Thymus (tissue), 11 donors: ENCODE measurements around the gene ABHD16A. TPM values are rescaled to one million over a fixed set of nuclear protein-coding genes. Genes with fewer than 3 reads are reported as not detected.

Experiments used
- DNase-seq, 9 donors: peaks; one replicate each; pipeline ENCODE4 v3.0.0-alpha.2; 2013; ENCODE audit warnings: low spot score in 9 of 9, low read depth in 6 of 9, missing footprints in 1 of 9
- H3K27ac ChIP-seq, 2 donors: one replicate each; pipeline ENCODE4 v1.5.1; 2013; ENCODE audit warnings: control low read depth in 1 of 2, low read depth in 1 of 2, low read length in 1 of 2, mild to moderate bottlenecking in 1 of 2, moderate library complexity in 1 of 2
- H3K27me3 ChIP-seq, 2 donors: one replicate each; pipeline ENCODE4 v1.5.1; 2013; ENCODE audit warnings: low read length in 1 of 2; ENCODE audit not compliant: control insufficient read depth in 2 of 2, insufficient read depth in 1 of 2
- H3K36me3 ChIP-seq, 2 donors: one replicate each; pipeline ENCODE4 v1.5.1; 2013; ENCODE audit warnings: low read length in 1 of 2, mild to moderate bottlenecking in 1 of 2, moderate library complexity in 1 of 2; ENCODE audit not compliant: control insufficient read depth in 2 of 2, insufficient read depth in 2 of 2
- H3K4me1 ChIP-seq, 2 donors: one replicate each; pipeline ENCODE4 v1.5.1; 2013; ENCODE audit warnings: low read length in 2 of 2; ENCODE audit not compliant: control insufficient read depth in 2 of 2, insufficient read depth in 2 of 2
- H3K4me3 ChIP-seq, 2 donors: one replicate each; pipeline ENCODE4 v1.5.1; 2013; ENCODE audit warnings: low read length in 2 of 2, control low read depth in 1 of 2, mild to moderate bottlenecking in 1 of 2
- H3K9me3 ChIP-seq, 2 donors: one replicate each; pipeline ENCODE4 v1.5.1; 2013; ENCODE audit warnings: low read length in 1 of 2, mild to moderate bottlenecking in 1 of 2; ENCODE audit not compliant: control insufficient read depth in 2 of 2, insufficient read depth in 1 of 2
- WGBS: extraction: QIAGEN DNeasy Blood & Tissue Kit; methylation state at CpG from one replicate; pipeline ENCODE4 v1.1.7; 2013; 5-methylcytosine and 5-hydroxymethylcytosine counted together
- polyA plus RNA-seq: library from polyadenylated mRNA; stranded (reverse); fragments of 200-250 nt; gene quantifications from one replicate; pipeline ENCODE4 v1.2.3, GENCODE V29; 2013
- total RNA-seq: library from RNA; stranded (reverse); fragments of 120-200 nt; gene quantifications from one replicate; pipeline ENCODE4 v1.2.4, GENCODE V29; 2013
- donor health status: healthy.

ABHD16A gene
- total and polyA plus RNA-seq, 2 donors: 50.0 to 51.3 TPM

DNA sequence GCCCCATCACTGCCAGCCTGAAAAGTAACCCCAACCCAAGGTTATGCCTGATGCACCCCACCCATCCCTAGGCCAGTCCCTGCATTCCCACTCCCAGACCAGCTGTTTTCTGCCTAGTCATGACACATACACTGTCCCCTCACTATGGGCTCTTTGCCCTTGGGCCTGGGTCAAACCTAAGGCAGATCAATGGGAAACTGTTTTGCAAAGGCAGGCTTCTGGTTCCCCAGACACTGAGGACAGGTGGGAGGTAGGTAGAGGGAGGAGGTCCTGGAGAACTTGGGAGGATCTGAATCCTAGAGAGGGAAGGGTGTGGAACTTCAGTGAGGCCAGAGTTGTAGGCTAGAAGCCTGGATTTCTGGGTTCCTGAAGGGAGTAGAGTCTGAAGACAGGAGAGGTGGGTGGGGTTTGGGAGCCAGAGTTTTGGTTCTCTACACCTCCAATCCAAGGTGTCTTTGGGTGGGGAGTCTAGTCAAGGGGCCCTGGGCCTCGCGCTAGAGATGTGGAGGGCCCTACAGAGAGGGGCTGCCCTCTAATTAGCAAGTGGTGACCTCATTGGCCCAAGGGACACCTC, 31.2 kb upstream of the ABHD16A start:
- Histone ChIP-seq H3K9me3 (no peaks in the 10 kb centered on the region), H3K4me3 (peak overlapping the region; percentile 61 to 86), H3K4me1 (peaks cover 29 to 65% of the 10 kb centered on the region in 2 donors), H3K27me3 (no peaks in the 10 kb centered on the region), H3K36me3 (peaks cover 23 to 38% of the 10 kb centered on the region in 2 donors), H3K27ac (peak overlapping the region; percentile 91 to 99)
- DNase-seq: no peak
- 35% methylated on average over 2 of the region's 2 CpGs for WGBS

DNA sequence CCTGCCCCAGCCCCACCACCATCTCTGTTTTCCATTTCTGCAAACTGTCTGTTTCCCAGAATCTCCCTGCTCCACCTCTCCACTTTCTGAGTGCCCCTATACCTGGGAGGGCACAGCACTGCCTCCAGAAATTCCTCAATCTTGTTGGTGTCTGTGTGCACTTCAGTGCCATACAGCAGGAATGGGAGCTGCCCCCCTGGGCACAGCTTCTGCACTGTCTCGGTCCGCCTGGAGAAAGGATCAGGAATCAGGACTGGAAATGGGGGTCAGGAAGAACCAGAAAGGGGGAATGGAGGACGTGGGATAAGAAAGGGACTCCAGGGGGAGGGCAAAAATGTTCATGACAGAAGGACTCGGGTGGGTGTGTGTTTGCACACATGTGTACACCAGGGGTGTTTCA, 30.6 kb upstream of the ABHD16A start:
- 96% methylated on average over 4 of the region's 4 CpGs for WGBS
- H3K27me3 ChIP-seq: no peaks in the 10 kb centered on the region
- peaks cover 23 to 38% of the 10 kb centered on the region in 2 donors for H3K36me3 ChIP-seq
- no peak overlapping the region for H3K27ac ChIP-seq
- no peaks in the 10 kb centered on the region for H3K9me3 ChIP-seq
- H3K4me3 ChIP-seq: no peak overlapping the region
- H3K4me1 ChIP-seq: peaks cover 25 to 65% of the 10 kb centered on the region in 2 donors
- DNase-seq: no peak

- H3K4me1 ChIP-seq: peaks cover 31 to 65% of the 10 kb centered on the region in 2 donors
- no peak overlapping the region for H3K27ac ChIP-seq
- no peaks in the 10 kb centered on the region for H3K9me3 ChIP-seq
- no peak overlapping the region for H3K4me3 ChIP-seq
- DNase-seq: no peak
- no peaks in the 10 kb centered on the region for H3K27me3 ChIP-seq
- H3K36me3 ChIP-seq: peaks cover 23 to 38% of the 10 kb centered on the region in 2 donors
- WGBS: 93% methylated on average over 3 of the region's 3 CpGs
Measured at GRCh38 chr6:31732029-31732428, 28.9 kb upstream of the ABHD16A start.

DNA sequence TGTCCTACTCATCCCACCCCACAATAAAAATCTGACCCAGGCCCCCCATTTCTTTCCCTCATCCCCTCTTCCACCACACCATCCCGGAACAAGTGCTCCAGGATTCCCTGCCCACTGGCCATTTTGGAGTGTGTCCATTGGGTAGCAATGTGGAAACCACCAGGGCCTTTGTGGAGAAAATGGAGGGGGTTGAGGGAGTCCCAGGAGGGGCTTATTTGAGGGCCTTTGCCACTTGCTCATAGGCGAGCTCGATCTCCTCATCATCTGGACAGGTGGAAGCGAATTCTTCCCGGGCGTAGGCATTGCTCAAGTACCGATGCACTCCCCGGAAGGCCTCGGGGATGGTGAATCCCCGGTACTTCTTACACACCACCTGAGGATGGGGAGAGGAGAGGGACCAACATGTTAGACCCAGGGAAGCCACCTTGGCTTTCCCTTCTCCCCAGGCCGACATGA, 27.5 kb upstream of the ABHD16A start:
- Histone ChIP-seq H3K4me3 (no peak overlapping the region), H3K27ac (no peak overlapping the region), H3K4me1 (peaks cover 28 to 71% of the 10 kb centered on the region in 2 donors), H3K36me3 (peaks cover 23 to 46% of the 10 kb centered on the region in 2 donors), H3K27me3 (no peaks in the 10 kb centered on the region), H3K9me3 (no peaks in the 10 kb centered on the region)
- DNase-seq: no peak
- WGBS: 97% methylated on average over 11 of the region's 11 CpGs

- DNase-seq: peak in 4 of 9 donors; percentile 78 to 86 (median 82)
- H3K4me3 ChIP-seq: peak overlapping the region; percentile 71 to 74
- no peaks in the 10 kb centered on the region for H3K27me3 ChIP-seq
- peak overlapping the region; percentile 61 to 64 for H3K27ac ChIP-seq
- H3K36me3 ChIP-seq: peaks cover 23 to 46% of the 10 kb centered on the region in 2 donors
- 6% methylated on average over 46 of the region's 46 CpGs for WGBS
- H3K9me3 ChIP-seq: no peaks in the 10 kb centered on the region
- H3K4me1 ChIP-seq: peaks cover 28 to 68% of the 10 kb centered on the region in 2 donors
Measured at GRCh38 chr6:31729979-31730630, 27.0 kb upstream of the ABHD16A start.

DNA sequence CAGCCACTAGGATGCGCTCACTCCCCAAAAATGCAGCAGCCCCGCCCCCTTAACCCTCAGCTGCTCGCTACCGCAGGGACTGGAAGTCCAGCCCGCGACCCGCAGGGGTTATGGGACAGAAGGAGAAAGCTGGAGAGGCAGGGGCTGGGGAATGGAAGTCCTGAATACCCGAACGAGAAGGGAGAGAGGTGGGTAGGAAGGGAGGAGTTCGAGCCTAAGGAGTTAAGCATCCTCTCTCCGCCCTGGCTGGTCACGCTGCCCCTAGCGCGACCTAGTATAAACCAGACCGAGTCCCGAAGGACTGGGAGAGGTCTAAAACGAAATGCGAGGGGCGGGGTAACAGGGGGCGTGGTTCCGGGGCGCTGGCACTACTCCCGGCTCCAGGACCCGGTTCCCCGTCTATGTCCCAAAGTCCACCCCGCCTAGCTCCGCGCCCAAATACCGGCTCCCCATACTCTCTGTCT, 26.4 kb upstream of the ABHD16A start:
- H3K4me3 ChIP-seq: peak overlapping the region; percentile 71 to 74
- peak in 4 of 9 donors; percentile 84 to 92 (median 86) for DNase-seq
- no peaks in the 10 kb centered on the region for H3K9me3 ChIP-seq
- H3K27ac ChIP-seq: peak overlapping the region; percentile 61 to 64
- H3K27me3 ChIP-seq: no peaks in the 10 kb centered on the region
- WGBS: under 1% methylated on average over 29 of the region's 29 CpGs
- H3K36me3 ChIP-seq: peaks cover 23 to 46% of the 10 kb centered on the region in 2 donors
- peaks cover 27 to 63% of the 10 kb centered on the region in 2 donors for H3K4me1 ChIP-seq

DNA sequence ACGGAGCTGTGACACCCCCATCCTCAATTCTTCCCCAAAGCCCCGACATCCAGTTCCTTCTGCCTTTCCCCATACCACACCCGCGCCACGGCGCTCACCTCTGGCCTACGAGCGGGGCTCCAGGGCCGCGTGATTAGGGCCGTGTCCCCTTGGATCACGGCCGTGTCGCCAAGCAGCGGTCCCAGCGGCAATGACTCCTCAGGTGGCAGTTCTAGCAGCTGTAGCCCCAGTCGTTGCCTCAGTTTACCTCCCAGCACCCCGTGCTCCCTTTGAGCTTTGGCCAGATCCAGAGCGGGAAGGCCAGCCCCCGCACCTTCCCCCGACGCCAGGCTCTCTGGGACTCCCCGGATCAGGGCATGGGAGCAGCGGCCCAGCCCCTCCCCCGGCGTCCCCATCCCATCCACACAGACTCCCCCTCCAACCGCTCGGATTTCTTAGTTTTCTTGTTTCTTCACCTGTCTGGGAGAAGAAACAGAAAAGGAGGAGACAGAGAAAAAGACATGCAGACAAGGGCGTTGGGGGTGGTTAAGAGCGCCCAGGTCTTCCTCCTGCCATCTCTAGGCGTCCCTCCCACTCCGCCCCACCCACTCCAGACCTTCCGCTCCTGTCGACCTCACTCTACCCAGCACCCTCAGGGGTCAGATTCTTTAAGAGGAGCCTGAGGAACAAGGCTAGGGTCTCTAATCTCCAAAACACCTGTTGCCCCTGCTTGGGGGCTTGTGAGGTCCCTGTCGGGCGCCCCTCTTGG, 25.8 kb upstream of the ABHD16A start, which contains the start of gene DDAH2:
Gene DDAH2, minus strand, starts transcription at position 533 of the 748 bp plus-strand sequence. Its CDS starts 138 bp downstream, at position 395.
- Histone ChIP-seq H3K27ac (peak within 1 kb of the TSS; percentile 61 to 83), H3K4me1 (peaks cover 22 to 63% of the 10 kb centered on the region in 2 donors), H3K9me3 (no peaks in the 10 kb centered on the region), H3K4me3 (peak within 1 kb of the TSS; percentile 71 to 74), H3K27me3 (no peaks in the 10 kb centered on the region), H3K36me3 (peaks cover 24 to 41% of the 10 kb centered on the region in 2 donors)
- 41% methylated on average over 36 of the region's 36 CpGs for WGBS
- no peak for DNase-seq

GRCh38 chr6:31727717-31728671, 24.9 kb upstream of the ABHD16A start:
- Histone ChIP-seq H3K36me3 (peaks cover 15 to 32% of the 10 kb centered on the region in 2 donors), H3K27me3 (no peaks in the 10 kb centered on the region), H3K4me3 (peak overlapping the region; percentile 1 to 71), H3K27ac (peak overlapping the region; percentile 55 to 83), H3K4me1 (peaks cover 25 to 66% of the 10 kb centered on the region in 2 donors), H3K9me3 (no peaks in the 10 kb centered on the region)
- 86% methylated on average over 41 of the region's 41 CpGs for WGBS
- DNase-seq: no peak
